BLaER1 (cell line): ENCODE measurements around the gene PPHLN1.

Experiments used
- H3K27ac ChIP-seq: shearing (Covaris generic); formaldehyde crosslinking; 2 replicates; pipeline ENCODE4 v1.8.1; 2022
- H3K27me3 ChIP-seq: shearing (Covaris generic); formaldehyde crosslinking; 2 replicates; pipeline ENCODE4 v1.8.1; 2022
- H3K36me3 ChIP-seq: shearing (Covaris generic); formaldehyde crosslinking; 2 replicates; pipeline ENCODE4 v1.8.1; 2022
- H3K4me1 ChIP-seq: shearing (Covaris generic); formaldehyde crosslinking; 2 replicates; pipeline ENCODE4 v1.8.1; 2022
- H3K4me2 ChIP-seq: shearing (Covaris generic); formaldehyde crosslinking; 2 replicates; pipeline ENCODE4 v1.8.1; 2022
- H3K4me3 ChIP-seq: shearing (Covaris generic); formaldehyde crosslinking; 2 replicates; pipeline ENCODE4 v1.8.1; 2022
- H3K9ac ChIP-seq: shearing (Covaris generic); formaldehyde crosslinking; 2 replicates; pipeline ENCODE4 v1.8.1; 2022
- H3K9me3 ChIP-seq: shearing (Covaris generic); formaldehyde crosslinking; 2 replicates; pipeline ENCODE4 v1.8.1; 2022
- H4K20me1 ChIP-seq: shearing (Covaris generic); formaldehyde crosslinking; 2 replicates; pipeline ENCODE4 v1.8.1; 2022
- Cebpa-rat ChIP-seq: shearing (Covaris generic); IDR thresholded peaks from 2 replicates; pipeline ENCODE4 v1.8.1; 2022

Gene PPHLN1

GRCh38 chr12:42486407-42486806, 160.4 kb downstream of the PPHLN1 start:
- H4K20me1 ChIP-seq: no peaks in the 10 kb centered on the region
- H3K27ac ChIP-seq: no peak overlapping the region
- no peaks in the 10 kb centered on the region for H3K9me3 ChIP-seq
- TF ChIP-seq Cebpa-rat: no peak
- no peak overlapping the region for H3K4me2 ChIP-seq
- H3K4me3 ChIP-seq: no peak overlapping the region
- no peaks in the 10 kb centered on the region for H3K36me3 ChIP-seq
- H3K4me1 ChIP-seq: peaks cover 20% of the 10 kb centered on the region
- H3K27me3 ChIP-seq: peaks cover 40% of the 10 kb centered on the region
- H3K9ac ChIP-seq: no peak overlapping the region

- no peak overlapping the region for H3K27ac ChIP-seq
- no peak overlapping the region for H3K9ac ChIP-seq
- no peaks in the 10 kb centered on the region for H3K9me3 ChIP-seq
- no peaks in the 10 kb centered on the region for H4K20me1 ChIP-seq
- H3K4me3 ChIP-seq: no peak overlapping the region
- no peaks in the 10 kb centered on the region for H3K4me1 ChIP-seq
- no peaks in the 10 kb centered on the region for H3K36me3 ChIP-seq
- no peak overlapping the region for H3K4me2 ChIP-seq
- peaks cover 6% of the 10 kb centered on the region; the same call in 1 of the 2 replicates for H3K27me3 ChIP-seq
- no peak for TF ChIP-seq Cebpa-rat
Measured at GRCh38 chr12:42490261-42490842, 164.4 kb downstream of the PPHLN1 start.
